Measurements from ENCODE around the gene PHF21B. TPM values are rescaled to one million over a fixed set of nuclear protein-coding genes. Genes with fewer than 3 reads are reported as not detected.

The PHF21B gene
- total RNA-seq, 1 donor from 2014 or later, result not detected

- DNase-seq (no peak), ATAC-seq (ENCODE audit: low read depth) (no peak)
- TF ChIP-seq, protein P1, sequence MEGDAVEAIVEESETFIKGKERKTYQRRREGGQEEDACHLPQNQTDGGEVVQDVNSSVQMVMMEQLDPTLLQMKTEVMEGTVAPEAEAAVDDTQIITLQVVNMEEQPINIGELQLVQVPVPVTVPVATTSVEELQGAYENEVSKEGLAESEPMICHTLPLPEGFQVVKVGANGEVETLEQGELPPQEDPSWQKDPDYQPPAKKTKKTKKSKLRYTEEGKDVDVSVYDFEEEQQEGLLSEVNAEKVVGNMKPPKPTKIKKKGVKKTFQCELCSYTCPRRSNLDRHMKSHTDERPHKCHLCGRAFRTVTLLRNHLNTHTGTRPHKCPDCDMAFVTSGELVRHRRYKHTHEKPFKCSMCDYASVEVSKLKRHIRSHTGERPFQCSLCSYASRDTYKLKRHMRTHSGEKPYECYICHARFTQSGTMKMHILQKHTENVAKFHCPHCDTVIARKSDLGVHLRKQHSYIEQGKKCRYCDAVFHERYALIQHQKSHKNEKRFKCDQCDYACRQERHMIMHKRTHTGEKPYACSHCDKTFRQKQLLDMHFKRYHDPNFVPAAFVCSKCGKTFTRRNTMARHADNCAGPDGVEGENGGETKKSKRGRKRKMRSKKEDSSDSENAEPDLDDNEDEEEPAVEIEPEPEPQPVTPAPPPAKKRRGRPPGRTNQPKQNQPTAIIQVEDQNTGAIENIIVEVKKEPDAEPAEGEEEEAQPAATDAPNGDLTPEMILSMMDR (IDR thresholded peaks at IDR 0.05), result no peak
- intact Hi-C loops (cut with micrococcal nuclease), result no loop called here
- Mint-ChIP-seq H3K36me3 (ENCODE audit: low read depth) (no peaks in the 10 kb centered on the region), H3K9me3 (no peaks in the 10 kb centered on the region), H3K4me1 (no peaks in the 10 kb centered on the region), H3K27ac (no peak overlapping the region), H3K27me3 (no peaks in the 10 kb centered on the region), H3K4me3 (no peak overlapping the region)
- ChIA-PET CTCF (no interaction called here), POLR2A (no interaction called here)
Measured at GRCh38 chr22:44932493-44932892, 77.3 kb downstream of the PHF21B start.

DNA sequence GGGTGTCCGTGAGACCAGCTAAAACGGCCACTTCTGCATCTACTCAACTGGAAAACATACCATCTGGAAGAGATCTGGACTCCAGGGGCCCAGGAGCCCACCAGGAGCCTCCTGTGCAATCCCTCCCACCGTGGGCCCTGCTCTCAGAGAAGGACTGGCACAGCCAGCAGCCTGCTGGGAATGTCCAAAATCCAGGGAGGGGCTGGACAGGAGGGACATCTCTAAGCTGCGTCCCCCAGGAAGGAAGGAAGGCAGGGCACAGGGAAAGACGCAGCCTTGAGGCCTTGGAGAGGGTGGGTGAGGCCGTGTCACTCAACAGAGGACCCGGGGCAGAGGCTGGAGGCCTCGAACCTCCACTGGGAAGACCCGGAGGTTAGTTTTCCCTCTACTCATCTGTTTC lies 78.0 kb downstream of the PHF21B start:
- no peak for DNase-seq
- TF ChIP-seq, protein P1 (IDR thresholded peaks at IDR 0.05), result no peak
- Mint-ChIP-seq H3K36me3 (ENCODE audit: low read depth) (no peaks in the 10 kb centered on the region), H3K27me3 (peaks cover 1% of the 10 kb centered on the region), H3K4me3 (no peak overlapping the region), H3K27ac (no peak overlapping the region), H3K4me1 (no peaks in the 10 kb centered on the region), H3K9me3 (no peaks in the 10 kb centered on the region)
- no peak for ATAC-seq (ENCODE audit: low read depth)
- POLR2A ChIA-PET, result no interaction called here
- CTCF ChIA-PET, result no interaction called here
- intact Hi-C loops (cut with micrococcal nuclease), result no loop called here

DNA sequence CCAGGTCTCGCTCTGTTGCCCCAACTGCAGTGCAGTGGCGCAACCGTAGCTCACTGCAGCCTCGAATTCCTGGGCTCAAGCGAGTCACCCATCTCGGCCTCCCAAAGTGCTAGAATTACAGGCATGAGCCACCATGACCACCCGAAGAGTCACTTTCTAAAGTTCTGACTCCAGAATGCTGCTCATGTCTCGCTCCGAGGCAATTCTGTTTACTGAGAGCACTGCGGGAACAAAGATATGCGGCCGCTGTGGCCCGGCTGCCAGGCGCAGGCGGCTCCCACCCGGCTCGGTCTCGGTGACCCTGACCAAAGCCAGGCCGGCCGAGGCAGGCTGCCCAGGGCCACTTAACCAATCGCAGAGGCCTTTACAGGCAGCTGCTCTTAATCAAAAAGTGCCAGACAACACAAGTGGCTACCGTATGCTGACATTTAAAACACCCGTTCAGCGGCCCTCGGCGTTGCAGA lies 78.7 kb downstream of the PHF21B start:
- peaks cover 4% of the 10 kb centered on the region for H3K27me3 Mint-ChIP-seq
- POLR2A ChIA-PET, result no interaction called here
- no peaks in the 10 kb centered on the region for H3K4me1 Mint-ChIP-seq
- intact Hi-C loops (cut with micrococcal nuclease), result no loop called here
- no peak overlapping the region for H3K27ac Mint-ChIP-seq
- no peak for ATAC-seq (ENCODE audit: low read depth)
- no peak for DNase-seq
- TF ChIP-seq, protein P1 (IDR thresholded peaks at IDR 0.05), result no peak
- CTCF ChIA-PET, result no interaction called here
- H3K9me3 Mint-ChIP-seq, result no peaks in the 10 kb centered on the region
- no peak overlapping the region for H3K4me3 Mint-ChIP-seq
- no peaks in the 10 kb centered on the region for H3K36me3 Mint-ChIP-seq (ENCODE audit: low read depth)

DNA sequence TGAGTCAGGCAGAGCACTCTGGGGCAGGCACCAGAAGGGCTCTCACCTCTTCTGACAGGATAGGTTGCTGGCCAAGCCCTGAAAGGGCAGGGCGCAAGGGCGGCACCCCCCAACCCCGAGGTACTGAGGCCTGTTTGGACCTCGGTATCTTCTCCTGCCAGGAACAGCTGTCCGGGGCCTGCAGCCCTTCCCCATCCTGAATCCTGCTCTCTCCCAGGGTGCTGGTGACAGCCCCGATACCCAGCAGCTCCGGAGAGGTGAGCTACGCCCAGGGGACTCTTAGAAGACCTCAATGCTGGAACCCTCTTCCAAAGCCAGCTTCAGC lies 79.1 kb downstream of the PHF21B start:
- no peaks in the 10 kb centered on the region for H3K36me3 Mint-ChIP-seq (ENCODE audit: low read depth)
- H3K27ac Mint-ChIP-seq, result no peak overlapping the region
- CTCF ChIA-PET, result no interaction called here
- no peak for ATAC-seq (ENCODE audit: low read depth)
- H3K27me3 Mint-ChIP-seq, result peaks cover 4% of the 10 kb centered on the region
- intact Hi-C loops (cut with micrococcal nuclease), result no loop called here
- no peaks in the 10 kb centered on the region for H3K9me3 Mint-ChIP-seq
- H3K4me1 Mint-ChIP-seq, result no peaks in the 10 kb centered on the region
- POLR2A ChIA-PET, result no interaction called here
- no peak overlapping the region for H3K4me3 Mint-ChIP-seq
- TF ChIP-seq, protein P1 (IDR thresholded peaks at IDR 0.05), result no peak
- DNase-seq, result no peak

DNA sequence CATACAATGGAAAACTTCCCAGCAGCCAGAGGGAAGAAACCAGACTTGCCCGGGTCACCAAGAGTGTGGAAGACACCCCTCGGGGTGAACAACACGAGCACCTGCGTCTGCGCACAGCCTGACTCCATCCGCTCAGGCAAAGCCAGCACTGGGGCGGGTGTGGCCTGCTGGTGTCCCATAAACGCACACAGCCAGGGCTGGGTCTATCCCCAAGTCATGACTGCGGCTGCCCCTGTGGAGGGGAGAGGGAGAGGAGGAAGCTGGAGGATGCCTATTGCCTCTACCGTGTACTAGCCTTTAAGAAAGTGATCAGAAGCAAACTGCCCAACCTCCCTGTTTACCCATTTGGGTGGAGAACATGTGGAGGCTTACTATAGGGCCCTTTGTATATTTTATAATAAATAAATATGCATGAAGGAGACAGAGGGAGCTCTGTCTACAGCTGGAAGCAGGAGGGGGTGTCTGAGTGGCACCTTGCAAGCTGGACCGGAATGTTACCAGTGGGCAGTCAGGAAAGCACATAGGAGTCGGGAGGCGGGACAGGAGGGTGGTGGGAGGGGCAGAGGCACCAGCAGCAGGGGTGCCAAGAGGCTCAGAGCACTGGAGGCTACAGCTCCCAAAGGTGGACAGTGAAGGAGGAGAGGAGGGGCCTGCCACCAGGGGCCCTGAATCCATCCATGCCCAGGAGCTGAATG lies 79.6 kb downstream of the PHF21B start:
- Mint-ChIP-seq H3K4me3 (no peak overlapping the region), H3K36me3 (ENCODE audit: low read depth) (no peaks in the 10 kb centered on the region), H3K27me3 (peaks cover 4% of the 10 kb centered on the region), H3K9me3 (no peaks in the 10 kb centered on the region), H3K4me1 (no peaks in the 10 kb centered on the region), H3K27ac (no peak overlapping the region)
- TF ChIP-seq, protein P1 (IDR thresholded peaks at IDR 0.05), result no peak
- ChIA-PET CTCF (no interaction called here), POLR2A (no interaction called here)
- ATAC-seq (ENCODE audit: low read depth), result no peak
- intact Hi-C loops (cut with micrococcal nuclease), result no loop called here
- no peak for DNase-seq
